ENCODE measurements around the gene TECRL. TPM values are rescaled to one million over a fixed set of nuclear protein-coding genes. Genes with fewer than 3 reads are reported as not detected.

TECRL gene
- total and polyA plus RNA-seq, 10 of the 15 experiments (the other 5 are each of a cell fraction or from before 2014, with no cell fraction given), result 0.10 TPM; not detected in 9

DNA sequence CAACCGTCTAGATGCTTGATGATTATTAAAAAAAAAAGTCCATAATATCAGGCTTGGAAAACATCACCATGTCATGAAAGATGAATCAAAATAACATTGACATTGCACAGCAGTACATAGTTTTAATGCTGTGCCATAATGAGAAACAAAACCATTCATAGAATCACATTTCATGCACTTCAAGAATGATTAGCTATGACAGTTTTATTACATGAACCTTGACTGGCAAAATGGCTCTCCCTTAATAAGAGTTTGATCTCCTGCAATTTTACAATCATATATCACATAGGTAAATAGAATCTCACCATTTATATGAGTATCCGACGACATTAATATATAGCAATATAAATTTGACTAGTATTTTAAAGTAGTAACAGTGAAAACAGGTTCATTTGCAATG lies 49.8 kb downstream of the TECRL start (continued):
- TF ChIP-seq, protein P1, sequence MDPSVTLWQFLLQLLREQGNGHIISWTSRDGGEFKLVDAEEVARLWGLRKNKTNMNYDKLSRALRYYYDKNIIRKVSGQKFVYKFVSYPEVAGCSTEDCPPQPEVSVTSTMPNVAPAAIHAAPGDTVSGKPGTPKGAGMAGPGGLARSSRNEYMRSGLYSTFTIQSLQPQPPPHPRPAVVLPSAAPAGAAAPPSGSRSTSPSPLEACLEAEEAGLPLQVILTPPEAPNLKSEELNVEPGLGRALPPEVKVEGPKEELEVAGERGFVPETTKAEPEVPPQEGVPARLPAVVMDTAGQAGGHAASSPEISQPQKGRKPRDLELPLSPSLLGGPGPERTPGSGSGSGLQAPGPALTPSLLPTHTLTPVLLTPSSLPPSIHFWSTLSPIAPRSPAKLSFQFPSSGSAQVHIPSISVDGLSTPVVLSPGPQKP (IDR thresholded peaks at IDR 0.05; ENCODE audit: low read depth, low read length), result no peak
- TF ChIP-seq, protein P2, sequence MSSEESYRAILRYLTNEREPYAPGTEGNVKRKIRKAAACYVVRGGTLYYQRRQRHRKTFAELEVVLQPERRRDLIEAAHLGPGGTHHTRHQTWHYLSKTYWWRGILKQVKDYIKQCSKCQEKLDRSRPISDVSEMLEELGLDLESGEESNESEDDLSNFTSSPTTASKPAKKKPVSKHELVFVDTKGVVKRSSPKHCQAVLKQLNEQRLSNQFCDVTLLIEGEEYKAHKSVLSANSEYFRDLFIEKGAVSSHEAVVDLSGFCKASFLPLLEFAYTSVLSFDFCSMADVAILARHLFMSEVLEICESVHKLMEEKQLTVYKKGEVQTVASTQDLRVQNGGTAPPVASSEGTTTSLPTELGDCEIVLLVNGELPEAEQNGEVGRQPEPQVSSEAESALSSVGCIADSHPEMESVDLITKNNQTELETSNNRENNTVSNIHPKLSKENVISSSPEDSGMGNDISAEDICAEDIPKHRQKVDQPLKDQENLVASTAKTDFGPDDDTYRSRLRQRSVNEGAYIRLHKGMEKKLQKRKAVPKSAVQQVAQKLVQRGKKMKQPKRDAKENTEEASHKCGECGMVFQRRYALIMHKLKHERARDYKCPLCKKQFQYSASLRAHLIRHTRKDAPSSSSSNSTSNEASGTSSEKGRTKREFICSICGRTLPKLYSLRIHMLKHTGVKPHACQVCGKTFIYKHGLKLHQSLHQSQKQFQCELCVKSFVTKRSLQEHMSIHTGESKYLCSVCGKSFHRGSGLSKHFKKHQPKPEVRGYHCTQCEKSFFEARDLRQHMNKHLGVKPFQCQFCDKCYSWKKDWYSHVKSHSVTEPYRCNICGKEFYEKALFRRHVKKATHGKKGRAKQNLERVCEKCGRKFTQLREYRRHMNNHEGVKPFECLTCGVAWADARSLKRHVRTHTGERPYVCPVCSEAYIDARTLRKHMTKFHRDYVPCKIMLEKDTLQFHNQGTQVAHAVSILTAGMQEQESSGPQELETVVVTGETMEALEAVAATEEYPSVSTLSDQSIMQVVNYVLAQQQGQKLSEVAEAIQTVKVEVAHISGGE (CRISPR knock-in tag; IDR thresholded peaks at IDR 0.05), result no peak
- TF ChIP-seq, protein P3, sequence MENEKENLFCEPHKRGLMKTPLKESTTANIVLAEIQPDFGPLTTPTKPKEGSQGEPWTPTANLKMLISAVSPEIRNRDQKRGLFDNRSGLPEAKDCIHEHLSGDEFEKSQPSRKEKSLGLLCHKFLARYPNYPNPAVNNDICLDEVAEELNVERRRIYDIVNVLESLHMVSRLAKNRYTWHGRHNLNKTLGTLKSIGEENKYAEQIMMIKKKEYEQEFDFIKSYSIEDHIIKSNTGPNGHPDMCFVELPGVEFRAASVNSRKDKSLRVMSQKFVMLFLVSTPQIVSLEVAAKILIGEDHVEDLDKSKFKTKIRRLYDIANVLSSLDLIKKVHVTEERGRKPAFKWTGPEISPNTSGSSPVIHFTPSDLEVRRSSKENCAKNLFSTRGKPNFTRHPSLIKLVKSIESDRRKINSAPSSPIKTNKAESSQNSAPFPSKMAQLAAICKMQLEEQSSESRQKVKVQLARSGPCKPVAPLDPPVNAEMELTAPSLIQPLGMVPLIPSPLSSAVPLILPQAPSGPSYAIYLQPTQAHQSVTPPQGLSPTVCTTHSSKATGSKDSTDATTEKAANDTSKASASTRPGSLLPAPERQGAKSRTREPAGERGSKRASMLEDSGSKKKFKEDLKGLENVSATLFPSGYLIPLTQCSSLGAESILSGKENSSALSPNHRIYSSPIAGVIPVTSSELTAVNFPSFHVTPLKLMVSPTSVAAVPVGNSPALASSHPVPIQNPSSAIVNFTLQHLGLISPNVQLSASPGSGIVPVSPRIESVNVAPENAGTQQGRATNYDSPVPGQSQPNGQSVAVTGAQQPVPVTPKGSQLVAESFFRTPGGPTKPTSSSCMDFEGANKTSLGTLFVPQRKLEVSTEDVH (IDR thresholded peaks at IDR 0.05; ENCODE audit: low read depth, partially characterized antibody), result no peak
- TF ChIP-seq BCL11A (IDR thresholded peaks at IDR 0.05; ENCODE audit: low read depth, low read length) (no peak), NR2F1 (conservative IDR thresholded peaks at IDR 0.05) (no peak)

DNA sequence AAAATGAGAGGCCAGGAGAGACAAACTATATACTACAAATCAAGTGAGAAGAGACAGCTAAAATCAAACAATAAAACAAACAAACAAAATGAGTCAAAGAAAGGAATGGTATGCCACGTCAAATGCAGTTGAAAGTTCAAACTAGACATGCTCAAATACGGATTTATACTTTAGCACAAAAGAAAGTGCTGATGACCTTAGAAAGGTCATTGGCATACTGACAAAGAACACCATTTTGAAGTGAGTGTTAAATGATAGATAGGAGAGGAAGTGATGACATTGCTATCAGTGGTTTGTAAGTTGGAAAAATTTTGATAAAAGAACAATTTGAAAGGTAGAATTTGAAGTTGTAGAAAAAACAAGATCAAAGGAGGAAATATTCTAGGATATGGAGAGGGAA lies 55.3 kb downstream of the TECRL start:
- Histone ChIP-seq H3K36me3 (ENCODE audit: control insufficient read depth in 2 of 2, insufficient read depth in 2 of 2, low read length in 1 of 2) (no peaks in the 10 kb centered on the region), H3K27me3 (replicated peaks in 1 of 2; ENCODE audit: control insufficient read depth in 2 of 2, insufficient read depth in 2 of 2, low read length in 1 of 2) (no peaks in the 10 kb centered on the region), H3K9ac (ENCODE audit: control insufficient read depth, insufficient read depth, low read length) (no peak overlapping the region), H3K4me3 (no peak overlapping the region), H3K27ac (ENCODE audit: control insufficient read depth, insufficient read depth) (no peak overlapping the region), H3K9me3 (replicated peaks; ENCODE audit: control insufficient read depth, insufficient read depth, low read length) (no peaks in the 10 kb centered on the region), H3K4me2 (ENCODE audit: control insufficient read depth, insufficient read depth) (no peak overlapping the region), H2AFZ (ENCODE audit: control insufficient read depth, low read depth, low read length) (no peak overlapping the region), H3K79me2 (ENCODE audit: control insufficient read depth, insufficient read depth, low read length) (no peaks in the 10 kb centered on the region), H3K4me1 (ENCODE audit: control insufficient read depth, insufficient read depth, low read length) (no peaks in the 10 kb centered on the region), H4K20me1 (ENCODE audit: control insufficient read depth, insufficient read depth) (no peaks in the 10 kb centered on the region)
- ChIA-PET POLR2A (no interaction called here), RAD21 (ENCODE audit: unreplicated experiment) (no interaction called here), CTCF (no interaction called here), SMC1A (ENCODE audit: uncharacterized antibody, unreplicated experiment) (no interaction called here)
- ATAC-seq, result no peak
- in situ Hi-C loops (cut with MboI), result no loop called here
- no peak for TF ChIP-seq SMAD5 (IDR thresholded peaks at IDR 0.05; ENCODE audit: low read depth)
- TF ChIP-seq BACH1 (IDR thresholded peaks at IDR 0.05; ENCODE audit: borderline replicate concordance), result no peak
- TF ChIP-seq, protein P4, sequence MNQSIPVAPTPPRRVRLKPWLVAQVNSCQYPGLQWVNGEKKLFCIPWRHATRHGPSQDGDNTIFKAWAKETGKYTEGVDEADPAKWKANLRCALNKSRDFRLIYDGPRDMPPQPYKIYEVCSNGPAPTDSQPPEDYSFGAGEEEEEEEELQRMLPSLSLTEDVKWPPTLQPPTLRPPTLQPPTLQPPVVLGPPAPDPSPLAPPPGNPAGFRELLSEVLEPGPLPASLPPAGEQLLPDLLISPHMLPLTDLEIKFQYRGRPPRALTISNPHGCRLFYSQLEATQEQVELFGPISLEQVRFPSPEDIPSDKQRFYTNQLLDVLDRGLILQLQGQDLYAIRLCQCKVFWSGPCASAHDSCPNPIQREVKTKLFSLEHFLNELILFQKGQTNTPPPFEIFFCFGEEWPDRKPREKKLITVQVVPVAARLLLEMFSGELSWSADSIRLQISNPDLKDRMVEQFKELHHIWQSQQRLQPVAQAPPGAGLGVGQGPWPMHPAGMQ (IDR thresholded peaks at IDR 0.05; ENCODE audit: borderline replicate concordance), result no peak
- TF ChIP-seq ATF7 (IDR thresholded peaks at IDR 0.05; ENCODE audit: low read depth), result no peak
- no peak for TF ChIP-seq EGR1 (IDR thresholded peaks at IDR 0.05; ENCODE audit: borderline replicate concordance in 1 of 2, low read depth in 2 of 2, low read length in 2 of 2)
- TF ChIP-seq, protein P5, sequence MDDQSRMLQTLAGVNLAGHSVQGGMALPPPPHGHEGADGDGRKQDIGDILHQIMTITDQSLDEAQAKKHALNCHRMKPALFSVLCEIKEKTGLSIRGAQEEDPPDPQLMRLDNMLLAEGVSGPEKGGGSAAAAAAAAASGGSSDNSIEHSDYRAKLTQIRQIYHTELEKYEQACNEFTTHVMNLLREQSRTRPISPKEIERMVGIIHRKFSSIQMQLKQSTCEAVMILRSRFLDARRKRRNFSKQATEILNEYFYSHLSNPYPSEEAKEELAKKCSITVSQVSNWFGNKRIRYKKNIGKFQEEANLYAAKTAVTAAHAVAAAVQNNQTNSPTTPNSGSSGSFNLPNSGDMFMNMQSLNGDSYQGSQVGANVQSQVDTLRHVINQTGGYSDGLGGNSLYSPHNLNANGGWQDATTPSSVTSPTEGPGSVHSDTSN (IDR thresholded peaks at IDR 0.05; ENCODE audit: insufficient replicate concordance, low read depth, low read length), result no peak
- 0% methylated on average over 2 of the region's 2 CpGs for WGBS (ENCODE audit: insufficient coverage, insufficient replicate concordance, low lambda C conversion rate, missing lambda C conversion rate)
- DNase-seq (ENCODE audit: low read depth, low spot score), result no peak
- BruUV-seq (replicated peaks), result no TSS peak
- no peak for FAIRE-seq
- intact Hi-C loops (cut with micrococcal nuclease; ENCODE audit: unreplicated experiment), result no loop called here
